ENCODE data around the gene TRIP4. TPM values are rescaled to one million over a fixed set of nuclear protein-coding genes. Genes with fewer than 3 reads are reported as not detected.

Gene TRIP4
- total and polyA plus RNA-seq, 2 of the 8 experiments (the other 6 are each of a cell fraction or from before 2014, with no cell fraction given) = 6.2 to 18.9 TPM

DNA sequence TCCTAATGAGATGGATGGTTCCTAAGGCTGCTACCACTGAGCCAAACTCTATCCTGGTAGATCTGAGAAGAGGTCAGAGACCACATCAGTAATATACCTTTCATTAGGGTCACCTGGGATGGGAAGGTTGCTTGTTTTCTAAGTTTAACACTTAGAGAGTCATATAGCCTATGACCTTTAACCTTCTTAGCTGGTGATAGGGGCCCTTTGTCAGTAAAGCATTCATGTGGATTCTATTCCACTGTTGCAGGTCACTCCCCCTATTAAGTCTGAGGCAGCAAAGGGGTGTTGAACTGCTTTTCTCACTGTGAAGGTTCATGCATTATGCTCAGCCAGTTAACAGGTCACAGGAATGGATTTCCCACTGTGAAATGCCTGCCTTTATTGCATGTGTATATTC is 66.6 kb downstream of the TRIP4 start (continued):
- TF ChIP-seq, protein P1, sequence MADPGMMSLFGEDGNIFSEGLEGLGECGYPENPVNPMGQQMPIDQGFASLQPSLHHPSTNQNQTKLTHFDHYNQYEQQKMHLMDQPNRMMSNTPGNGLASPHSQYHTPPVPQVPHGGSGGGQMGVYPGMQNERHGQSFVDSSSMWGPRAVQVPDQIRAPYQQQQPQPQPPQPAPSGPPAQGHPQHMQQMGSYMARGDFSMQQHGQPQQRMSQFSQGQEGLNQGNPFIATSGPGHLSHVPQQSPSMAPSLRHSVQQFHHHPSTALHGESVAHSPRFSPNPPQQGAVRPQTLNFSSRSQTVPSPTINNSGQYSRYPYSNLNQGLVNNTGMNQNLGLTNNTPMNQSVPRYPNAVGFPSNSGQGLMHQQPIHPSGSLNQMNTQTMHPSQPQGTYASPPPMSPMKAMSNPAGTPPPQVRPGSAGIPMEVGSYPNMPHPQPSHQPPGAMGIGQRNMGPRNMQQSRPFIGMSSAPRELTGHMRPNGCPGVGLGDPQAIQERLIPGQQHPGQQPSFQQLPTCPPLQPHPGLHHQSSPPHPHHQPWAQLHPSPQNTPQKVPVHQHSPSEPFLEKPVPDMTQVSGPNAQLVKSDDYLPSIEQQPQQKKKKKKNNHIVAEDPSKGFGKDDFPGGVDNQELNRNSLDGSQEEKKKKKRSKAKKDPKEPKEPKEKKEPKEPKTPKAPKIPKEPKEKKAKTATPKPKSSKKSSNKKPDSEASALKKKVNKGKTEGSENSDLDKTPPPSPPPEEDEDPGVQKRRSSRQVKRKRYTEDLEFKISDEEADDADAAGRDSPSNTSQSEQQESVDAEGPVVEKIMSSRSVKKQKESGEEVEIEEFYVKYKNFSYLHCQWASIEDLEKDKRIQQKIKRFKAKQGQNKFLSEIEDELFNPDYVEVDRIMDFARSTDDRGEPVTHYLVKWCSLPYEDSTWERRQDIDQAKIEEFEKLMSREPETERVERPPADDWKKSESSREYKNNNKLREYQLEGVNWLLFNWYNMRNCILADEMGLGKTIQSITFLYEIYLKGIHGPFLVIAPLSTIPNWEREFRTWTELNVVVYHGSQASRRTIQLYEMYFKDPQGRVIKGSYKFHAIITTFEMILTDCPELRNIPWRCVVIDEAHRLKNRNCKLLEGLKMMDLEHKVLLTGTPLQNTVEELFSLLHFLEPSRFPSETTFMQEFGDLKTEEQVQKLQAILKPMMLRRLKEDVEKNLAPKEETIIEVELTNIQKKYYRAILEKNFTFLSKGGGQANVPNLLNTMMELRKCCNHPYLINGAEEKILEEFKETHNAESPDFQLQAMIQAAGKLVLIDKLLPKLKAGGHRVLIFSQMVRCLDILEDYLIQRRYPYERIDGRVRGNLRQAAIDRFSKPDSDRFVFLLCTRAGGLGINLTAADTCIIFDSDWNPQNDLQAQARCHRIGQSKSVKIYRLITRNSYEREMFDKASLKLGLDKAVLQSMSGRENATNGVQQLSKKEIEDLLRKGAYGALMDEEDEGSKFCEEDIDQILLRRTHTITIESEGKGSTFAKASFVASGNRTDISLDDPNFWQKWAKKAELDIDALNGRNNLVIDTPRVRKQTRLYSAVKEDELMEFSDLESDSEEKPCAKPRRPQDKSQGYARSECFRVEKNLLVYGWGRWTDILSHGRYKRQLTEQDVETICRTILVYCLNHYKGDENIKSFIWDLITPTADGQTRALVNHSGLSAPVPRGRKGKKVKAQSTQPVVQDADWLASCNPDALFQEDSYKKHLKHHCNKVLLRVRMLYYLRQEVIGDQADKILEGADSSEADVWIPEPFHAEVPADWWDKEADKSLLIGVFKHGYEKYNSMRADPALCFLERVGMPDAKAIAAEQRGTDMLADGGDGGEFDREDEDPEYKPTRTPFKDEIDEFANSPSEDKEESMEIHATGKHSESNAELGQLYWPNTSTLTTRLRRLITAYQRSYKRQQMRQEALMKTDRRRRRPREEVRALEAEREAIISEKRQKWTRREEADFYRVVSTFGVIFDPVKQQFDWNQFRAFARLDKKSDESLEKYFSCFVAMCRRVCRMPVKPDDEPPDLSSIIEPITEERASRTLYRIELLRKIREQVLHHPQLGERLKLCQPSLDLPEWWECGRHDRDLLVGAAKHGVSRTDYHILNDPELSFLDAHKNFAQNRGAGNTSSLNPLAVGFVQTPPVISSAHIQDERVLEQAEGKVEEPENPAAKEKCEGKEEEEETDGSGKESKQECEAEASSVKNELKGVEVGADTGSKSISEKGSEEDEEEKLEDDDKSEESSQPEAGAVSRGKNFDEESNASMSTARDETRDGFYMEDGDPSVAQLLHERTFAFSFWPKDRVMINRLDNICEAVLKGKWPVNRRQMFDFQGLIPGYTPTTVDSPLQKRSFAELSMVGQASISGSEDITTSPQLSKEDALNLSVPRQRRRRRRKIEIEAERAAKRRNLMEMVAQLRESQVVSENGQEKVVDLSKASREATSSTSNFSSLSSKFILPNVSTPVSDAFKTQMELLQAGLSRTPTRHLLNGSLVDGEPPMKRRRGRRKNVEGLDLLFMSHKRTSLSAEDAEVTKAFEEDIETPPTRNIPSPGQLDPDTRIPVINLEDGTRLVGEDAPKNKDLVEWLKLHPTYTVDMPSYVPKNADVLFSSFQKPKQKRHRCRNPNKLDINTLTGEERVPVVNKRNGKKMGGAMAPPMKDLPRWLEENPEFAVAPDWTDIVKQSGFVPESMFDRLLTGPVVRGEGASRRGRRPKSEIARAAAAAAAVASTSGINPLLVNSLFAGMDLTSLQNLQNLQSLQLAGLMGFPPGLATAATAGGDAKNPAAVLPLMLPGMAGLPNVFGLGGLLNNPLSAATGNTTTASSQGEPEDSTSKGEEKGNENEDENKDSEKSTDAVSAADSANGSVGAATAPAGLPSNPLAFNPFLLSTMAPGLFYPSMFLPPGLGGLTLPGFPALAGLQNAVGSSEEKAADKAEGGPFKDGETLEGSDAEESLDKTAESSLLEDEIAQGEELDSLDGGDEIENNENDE (IDR thresholded peaks at IDR 0.05; ENCODE audit: insufficient replicate concordance, low read length) = no peak
- TF ChIP-seq, protein P2, sequence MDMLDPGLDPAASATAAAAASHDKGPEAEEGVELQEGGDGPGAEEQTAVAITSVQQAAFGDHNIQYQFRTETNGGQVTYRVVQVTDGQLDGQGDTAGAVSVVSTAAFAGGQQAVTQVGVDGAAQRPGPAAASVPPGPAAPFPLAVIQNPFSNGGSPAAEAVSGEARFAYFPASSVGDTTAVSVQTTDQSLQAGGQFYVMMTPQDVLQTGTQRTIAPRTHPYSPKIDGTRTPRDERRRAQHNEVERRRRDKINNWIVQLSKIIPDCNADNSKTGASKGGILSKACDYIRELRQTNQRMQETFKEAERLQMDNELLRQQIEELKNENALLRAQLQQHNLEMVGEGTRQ (IDR thresholded peaks at IDR 0.05; ENCODE audit: low read length) = no peak
- TF ChIP-seq CREB1 (IDR thresholded peaks at IDR 0.05) (no peak), YY1 (IDR thresholded peaks at IDR 0.05; ENCODE audit: low read depth, low read length) (no peak), GABPA (IDR thresholded peaks at IDR 0.05; ENCODE audit: borderline replicate concordance, insufficient read depth, low read length) (no peak)
